CD4-positive, alpha-beta T cell (primary cell): ENCODE data around the gene RPRM. TPM values are rescaled to one million over a fixed set of nuclear protein-coding genes. Genes with fewer than 3 reads are reported as not detected.

ENCODE experiments used
- ATAC-seq: fragments of 200-7000 bp; cut with Tn5 transposase; one replicate; pipeline ENCODE4 v1.10.0; 2022; ENCODE audit warnings: mild to moderate bottlenecking; ENCODE audit not compliant: poor library complexity
- CTCF ChIA-PET: fragments of 350-600 bp; sonication (Branson Sonifier 250); formaldehyde crosslinking; loops from one replicate; lab custom pipeline; 2021; ENCODE audit warnings: antibody characterized with exemption, inconsistent platforms; lab: Charles Lee
- POLR2A ChIA-PET: fragments of 350-600 bp; sonication (Branson Sonifier 250); formaldehyde crosslinking; loops from one replicate; lab custom pipeline; 2021; ENCODE audit warnings: antibody characterized with exemption, inconsistent platforms; lab: Charles Lee
- DNase-seq, 14 experiments: peaks; one replicate each; pipeline ENCODE4 v3.0.0-alpha.2; 2013 to 2020; ENCODE audit warnings: mixed read lengths in 2 of 14
- H3K27ac ChIP-seq, 2 donors: one replicate each; pipeline versions ENCODE4 v1.5.1 to v1.7.0; 2013; ENCODE audit warnings: low read length in 2 of 2, low read depth in 1 of 2, mild to moderate bottlenecking in 1 of 2
- H3K27me3 ChIP-seq, 2 experiments: 1 replicate in 1 of 2; 2 replicates in 1 of 2; pipeline versions ENCODE4 v1.6.1 to v1.7.0; 2013; ENCODE audit warnings: low read length in 2 of 2, control low read depth in 1 of 2, mild to moderate bottlenecking in 1 of 2, moderate library complexity in 1 of 2; ENCODE audit not compliant: insufficient read depth in 2 of 2, control insufficient read depth in 1 of 2
- H3K36me3 ChIP-seq: one replicate; pipeline ENCODE4 v1.6.1; 2013; ENCODE audit warnings: low read length, control low read depth; ENCODE audit not compliant: insufficient read depth
- H3K4me1 ChIP-seq: one replicate; pipeline ENCODE4 v1.6.1; 2013; ENCODE audit warnings: low read length, control low read depth; ENCODE audit not compliant: insufficient read depth
- H3K4me3 ChIP-seq: one replicate; pipeline ENCODE4 v1.5.1; 2013; ENCODE audit warnings: mild to moderate bottlenecking, low read length, moderate library complexity
- H3K9me3 ChIP-seq, 2 experiments: 1 replicate in 1 of 2; 2 replicates in 1 of 2; pipeline versions ENCODE4 v1.6.1 to v1.7.0; 2013; ENCODE audit warnings: low read length in 2 of 2, mild to moderate bottlenecking in 2 of 2, control low read depth in 1 of 2, moderate library complexity in 1 of 2; ENCODE audit not compliant: control insufficient read depth in 1 of 2, insufficient read depth in 1 of 2
- H3K27ac Mint-ChIP-seq: one replicate; pipeline ENCODE4 v1.8.0; 2020; ENCODE audit warnings: mixed read lengths
- H3K27me3 Mint-ChIP-seq: one replicate; pipeline ENCODE4 v1.8.0; 2021; ENCODE audit warnings: mixed read lengths
- H3K36me3 Mint-ChIP-seq: one replicate; pipeline ENCODE4 v1.8.0; 2021; ENCODE audit warnings: low read depth, mixed read lengths
- H3K4me1 Mint-ChIP-seq: one replicate; pipeline ENCODE4 v1.8.0; 2021; ENCODE audit warnings: low read depth, mixed read lengths
- H3K4me3 Mint-ChIP-seq: one replicate; pipeline ENCODE4 v1.8.0; 2020; ENCODE audit warnings: mild to moderate bottlenecking, mixed read lengths
- H3K9me3 Mint-ChIP-seq: one replicate; pipeline ENCODE4 v1.8.0; 2020; ENCODE audit warnings: mixed read lengths
- CTCF ChIP-seq: fragments of 200-600 bp; IDR thresholded peaks from one replicate; pipeline ENCODE4 v1.8.0; 2022; ENCODE audit warnings: antibody characterized with exemption, mild to moderate bottlenecking
- intact Hi-C, 2 experiments: fragments of 100-400 bp; cut with DNase I in 1 of 2; cut with micrococcal nuclease in 1 of 2; formaldehyde crosslinking; loops; one replicate each; pipeline versions ENCODE4 v1.15.1 to v1.9.0; 2023 to 2025; cut with DNase I, micrococcal nuclease
- total RNA-seq, 174 experiments: library from RNA in 2 of 174; stranded (reverse) in 2 of 174; gene quantifications; one replicate each; pipeline ENCODE4 v1.2.3 and lab custom pipeline; 2021 to 2026

RPRM gene
- total RNA-seq, 2 experiments from 2014 or later: not detected

DNA sequence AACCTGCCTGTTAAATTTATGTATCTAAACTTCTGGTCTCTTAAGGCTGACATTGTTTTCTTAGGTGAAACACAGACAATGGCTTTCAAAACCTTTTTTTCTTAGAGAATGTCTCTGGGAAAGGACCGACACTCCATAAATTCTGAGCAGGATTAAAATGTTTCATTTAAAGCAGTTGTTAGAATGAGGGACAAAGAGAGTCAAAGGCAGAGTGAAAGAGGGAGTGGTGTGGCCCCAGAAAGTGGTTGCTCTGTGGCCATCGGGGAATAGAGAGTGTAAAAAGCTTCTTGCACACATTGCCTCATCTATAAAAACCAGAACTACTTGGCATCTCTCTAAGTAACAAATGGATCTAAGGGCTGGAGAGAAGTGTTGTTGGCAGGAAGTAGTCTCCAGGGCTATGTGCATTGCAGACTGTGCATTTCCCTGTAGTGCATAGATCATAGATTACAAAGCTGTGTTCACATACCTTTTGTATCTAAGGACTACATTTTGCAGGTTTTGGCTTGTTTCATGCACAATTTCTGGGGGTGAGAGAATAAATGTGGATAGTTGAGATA, 3.6 kb downstream of the RPRM start:
- H3K4me3 Mint-ChIP-seq: no peak overlapping the region
- DNase-seq (no peak), ATAC-seq (no peak)
- POLR2A ChIA-PET: no interaction called here
- H3K27me3 Mint-ChIP-seq: peaks cover 68% of the 10 kb centered on the region
- no peaks in the 10 kb centered on the region for H3K36me3 Mint-ChIP-seq
- H3K9me3 Mint-ChIP-seq: no peaks in the 10 kb centered on the region
- Histone ChIP-seq H3K4me3 (no peak overlapping the region), H3K4me1 (peaks cover 25% of the 10 kb centered on the region), H3K36me3 (no peaks in the 10 kb centered on the region), H3K27ac (no peak overlapping the region), H3K9me3 (peaks cover 0 to 19% of the 10 kb centered on the region in 2 experiments), H3K27me3 (peaks cover 34 to 64% of the 10 kb centered on the region in 2 experiments)
- peaks cover 20% of the 10 kb centered on the region for H3K4me1 Mint-ChIP-seq
- CTCF ChIA-PET: no interaction called here
- TF ChIP-seq CTCF: no peak
- intact Hi-C loops: loop anchor here (5.0 kb wide), 1 partner anchor 733 kb away; no protein-coding TSS in a partner anchor
- H3K27ac Mint-ChIP-seq: no peak overlapping the region

DNA sequence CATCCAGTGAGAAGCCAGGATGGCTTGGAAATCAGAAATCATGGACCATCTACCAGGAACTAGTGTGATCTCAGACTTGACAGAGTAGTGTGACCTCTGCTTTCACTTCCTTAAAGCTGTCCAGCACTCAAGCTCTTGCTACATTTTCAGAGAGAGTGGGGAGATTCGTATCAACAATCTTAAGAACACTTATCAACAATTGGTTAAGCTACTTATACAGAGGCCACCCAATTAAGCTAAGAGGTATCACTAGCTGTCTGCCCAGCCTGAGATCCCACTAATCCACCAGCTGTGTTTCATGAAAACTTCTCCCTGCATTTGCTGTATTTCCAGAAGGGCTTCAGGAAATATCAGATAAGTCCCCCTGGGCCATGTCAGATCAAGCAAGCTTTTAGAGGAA, 4.2 kb downstream of the RPRM start:
- no peak overlapping the region for H3K4me3 Mint-ChIP-seq
- H3K4me1 Mint-ChIP-seq: peaks cover 20% of the 10 kb centered on the region

DNA sequence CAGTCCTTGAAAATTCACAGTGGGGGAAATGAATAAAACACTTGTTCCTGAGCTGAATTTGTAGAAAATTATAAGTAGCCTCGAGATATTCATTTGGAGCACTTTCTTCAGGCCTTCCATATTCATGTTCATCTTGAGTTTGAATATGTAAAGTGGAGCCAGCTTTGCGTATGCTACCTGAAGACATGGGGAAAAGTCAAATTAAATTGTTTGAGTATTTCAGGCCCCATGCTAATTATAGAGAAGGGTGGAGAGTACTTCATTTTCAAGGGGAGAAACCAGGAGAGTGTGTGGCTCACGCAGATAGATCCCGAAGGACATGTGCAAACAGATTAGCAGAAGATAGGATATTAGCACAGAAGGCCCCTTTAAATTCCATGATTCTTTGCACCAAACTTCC, 7.7 kb downstream of the RPRM start:
- intact Hi-C loops: no loop called here
- POLR2A ChIA-PET: no interaction called here
- peaks cover 5 to 24% of the 10 kb centered on the region in 2 experiments for H3K27me3 ChIP-seq
- no peak for TF ChIP-seq CTCF
- DNase-seq (no peak), ATAC-seq (no peak)
- H3K27ac ChIP-seq: no peak overlapping the region
- CTCF ChIA-PET: no interaction called here
- Mint-ChIP-seq H3K4me1 (no peaks in the 10 kb centered on the region), H3K27ac (no peak overlapping the region), H3K4me3 (no peak overlapping the region), H3K36me3 (no peaks in the 10 kb centered on the region), H3K27me3 (peaks cover 47% of the 10 kb centered on the region), H3K9me3 (no peaks in the 10 kb centered on the region)
- no peaks in the 10 kb centered on the region for H3K4me1 ChIP-seq
- no peak overlapping the region for H3K4me3 ChIP-seq
- no peaks in the 10 kb centered on the region for H3K9me3 ChIP-seq
- H3K36me3 ChIP-seq: no peaks in the 10 kb centered on the region

More for the DNA sequence above, 4.2 kb downstream of the RPRM start:
- no peak overlapping the region for H3K27ac ChIP-seq
- H3K4me1 ChIP-seq: peaks cover 25% of the 10 kb centered on the region
- Mint-ChIP-seq H3K36me3 (no peaks in the 10 kb centered on the region), H3K27me3 (peaks cover 64% of the 10 kb centered on the region), H3K9me3 (no peaks in the 10 kb centered on the region), H3K27ac (no peak overlapping the region)
- H3K4me3 ChIP-seq: no peak overlapping the region
- H3K9me3 ChIP-seq: peaks cover 0 to 19% of the 10 kb centered on the region in 2 experiments
- H3K27me3 ChIP-seq: peaks cover 29 to 59% of the 10 kb centered on the region in 2 experiments
- intact Hi-C loops: no loop called here
- CTCF ChIA-PET: no interaction called here
- TF ChIP-seq CTCF: no peak
- H3K36me3 ChIP-seq: no peaks in the 10 kb centered on the region
- DNase-seq (no peak), ATAC-seq (no peak)
- POLR2A ChIA-PET: no interaction called here
